Hepatocyte (in vitro differentiated cells): Measurements from ENCODE around the gene SORCS2. TPM values are rescaled to one million over a fixed set of nuclear protein-coding genes. Genes with fewer than 3 reads are reported as not detected.

Experiments
- DNase-seq: peaks from one replicate; pipeline ENCODE4 v3.0.0-alpha.2; 2016; ENCODE audit warnings: low spot score
- H2AFZ ChIP-seq: fragments of 200-600 bp; sonication (generic); 2 replicates; pipeline ENCODE4 v1.6.0; 2016; ENCODE audit warnings: antibody characterized with exemption, mild to moderate bottlenecking
- H3K27ac ChIP-seq: fragments of 200-600 bp; sonication (generic); 2 replicates; pipeline ENCODE4 v1.5.1; 2016; ENCODE audit warnings: mild to moderate bottlenecking
- H3K27me3 ChIP-seq: fragments of 200-600 bp; sonication (generic); 2 replicates; pipeline ENCODE4 v1.6.1; 2016
- H3K36me3 ChIP-seq: fragments of 200-600 bp; sonication (generic); replicated peaks from 2 replicates; pipeline ENCODE4 v1.5.1; 2016; ENCODE audit warnings: low read depth; ENCODE audit not compliant: insufficient read depth
- H3K4me1 ChIP-seq: fragments of 200-600 bp; sonication (generic); 2 replicates; pipeline ENCODE4 v1.5.1; 2016; ENCODE audit warnings: mild to moderate bottlenecking, moderate library complexity; ENCODE audit not compliant: insufficient read depth
- H3K4me2 ChIP-seq: fragments of 200-600 bp; sonication (generic); 2 replicates; pipeline ENCODE4 v1.6.0; 2016
- H3K4me3 ChIP-seq: fragments of 200-600 bp; sonication (generic); 2 replicates; pipeline ENCODE4 v1.5.1; 2016; ENCODE audit warnings: mild to moderate bottlenecking
- H3K79me2 ChIP-seq: fragments of 200-600 bp; sonication (generic); 2 replicates; pipeline ENCODE4 v1.6.0; 2017; ENCODE audit warnings: mild to moderate bottlenecking
- H3K9me2 ChIP-seq: fragments of 200-600 bp; sonication (generic); replicated peaks from 2 replicates; pipeline ENCODE4 v1.6.0; 2017; ENCODE audit warnings: mild to moderate bottlenecking; ENCODE audit not compliant: insufficient read depth
- H3K9me3 ChIP-seq: fragments of 200-600 bp; sonication (generic); 2 replicates; pipeline ENCODE4 v1.5.1; 2016; ENCODE audit warnings: low read depth, mild to moderate bottlenecking
- H4K20me1 ChIP-seq: fragments of 200-600 bp; sonication (generic); 2 replicates; pipeline ENCODE4 v1.6.0; 2016; ENCODE audit warnings: mild to moderate bottlenecking; ENCODE audit not compliant: insufficient read depth, poor library complexity, severe bottlenecking
- CTCF ChIP-seq: fragments of 200-600 bp; sonication (generic); IDR thresholded peaks from 2 replicates; pipeline ENCODE4 v1.5.1; 2016; ENCODE audit warnings: antibody characterized with exemption, mild to moderate bottlenecking; ENCODE audit not compliant: poor library complexity
- EZH2 ChIP-seq: fragments of 200-600 bp; sonication (generic); IDR thresholded peaks from 2 replicates; pipeline ENCODE4 v1.6.1; 2016; ENCODE audit warnings: antibody characterized with exemption, mild to moderate bottlenecking, borderline replicate concordance
- EZH2phosphoT487 ChIP-seq: fragments of 200-600 bp; sonication (generic); IDR thresholded peaks from one replicate; pipeline ENCODE4 v1.6.1; 2018; ENCODE audit warnings: antibody characterized with exemption, mild to moderate bottlenecking, low read depth, moderate library complexity; ENCODE audit not compliant: unreplicated experiment, severe bottlenecking
- WGBS: methylation state at CpG from one replicate; pipeline ENCODE4 v1.1.6; 2016; ENCODE audit warnings: low lambda C conversion rate; ENCODE audit errors: missing lambda C conversion rate; 5-methylcytosine and 5-hydroxymethylcytosine counted together
- polyA plus RNA-seq: library from polyadenylated mRNA; unstranded; fragments of >200 nt; fragmentation: Nextera tagmentation; extraction: Ambion mirVana; gene quantifications from 2 replicates; pipeline ENCODE4 v1.2.1, GENCODE V29; 2016
- total RNA-seq: library from RNA; depleted of rRNA; stranded (reverse); fragments of >200 nt; gene quantifications from 2 replicates; pipeline ENCODE4 v1.2.3, GENCODE V29; 2014

The SORCS2 gene
- total and polyA plus RNA-seq, 2 experiments from 2014 or later, result 1.6 to 4.8 TPM

- Histone ChIP-seq H3K9me2 (no peaks in the 10 kb centered on the region), H3K4me3 (no peak overlapping the region), H3K4me2 (no peak overlapping the region), H3K79me2 (no peaks in the 10 kb centered on the region), H3K27me3 (no peaks in the 10 kb centered on the region), H3K36me3 (no peaks in the 10 kb centered on the region), H3K9me3 (no peaks in the 10 kb centered on the region), H3K27ac (no peak overlapping the region), H2AFZ (no peak overlapping the region), H3K4me1 (peaks cover 17% of the 10 kb centered on the region), H4K20me1 (no peaks in the 10 kb centered on the region)
- no peak for DNase-seq
- TF ChIP-seq CTCF (no peak), EZH2phosphoT487 (no peak), EZH2 (no peak)
- WGBS, result 91% methylated on average over 17 of the region's 17 CpGs
These were observed 464.0 kb downstream of the SORCS2 start for GRCh38 chr4:7656244-7656800.

- no peaks in the 10 kb centered on the region for H3K9me3 ChIP-seq
- no peak for TF ChIP-seq CTCF
- no peak for TF ChIP-seq EZH2
- TF ChIP-seq EZH2phosphoT487, result no peak
These were observed 465.4 kb downstream of the SORCS2 start for GRCh38 chr4:7657545-7658297.

GRCh38 chr4:7658341-7659204 is 466.2 kb downstream of the SORCS2 start:
- no peak for DNase-seq
- Histone ChIP-seq H3K36me3 (no peaks in the 10 kb centered on the region), H3K9me3 (no peaks in the 10 kb centered on the region), H3K4me3 (no peak overlapping the region), H2AFZ (no peak overlapping the region), H3K27ac (no peak overlapping the region), H4K20me1 (no peaks in the 10 kb centered on the region), H3K9me2 (no peaks in the 10 kb centered on the region), H3K79me2 (no peaks in the 10 kb centered on the region), H3K27me3 (no peaks in the 10 kb centered on the region), H3K4me1 (peaks cover 12% of the 10 kb centered on the region), H3K4me2 (no peak overlapping the region)
- no peak for TF ChIP-seq CTCF
- no peak for TF ChIP-seq EZH2phosphoT487
- no peak for TF ChIP-seq EZH2
- 83% methylated on average over 5 of the region's 5 CpGs for WGBS

More at GRCh38 chr4:7657545-7658297, 465.4 kb downstream of the SORCS2 start:
- Histone ChIP-seq H4K20me1 (no peaks in the 10 kb centered on the region), H3K79me2 (no peaks in the 10 kb centered on the region), H3K27ac (no peak overlapping the region), H3K36me3 (no peaks in the 10 kb centered on the region), H3K27me3 (no peaks in the 10 kb centered on the region), H3K4me3 (no peak overlapping the region), H3K4me2 (no peak overlapping the region), H3K9me2 (no peaks in the 10 kb centered on the region), H3K4me1 (peaks cover 12% of the 10 kb centered on the region), H2AFZ (no peak overlapping the region)
- no peak for DNase-seq
- WGBS, result 99% methylated on average over 6 of the region's 6 CpGs
